ENCODE data around the gene MZT2B.
"Not testable (repeated sequence)": the region's sequence is repeated elsewhere in the genome, so short reads cannot be mapped to it uniquely, and the experiment has no call there.

The MZT2B gene

GRCh38 chr2:130186391-130186790 lies 4.3 kb downstream of the MZT2B start:
- DNase-seq (ENCODE audit: extremely low read depth, low read depth): no peak
- TF ChIP-seq CTCF (IDR thresholded peaks at IDR 0.05; ENCODE audit: low read depth, low read length): no peak

- TF ChIP-seq CTCF (IDR thresholded peaks at IDR 0.05; ENCODE audit: low read depth, low read length): no peak
- DNase-seq (ENCODE audit: extremely low read depth, low read depth): no peak
These were observed 5.2 kb downstream of the MZT2B start for GRCh38 chr2:130187268-130187667.

GRCh38 chr2:130187859-130188792 lies 6.1 kb downstream of the MZT2B start:
- not testable (repeated sequence) for DNase-seq (ENCODE audit: extremely low read depth, low read depth)

GRCh38 chr2:130188958-130189357 lies 6.9 kb downstream of the MZT2B start:
- not testable (repeated sequence) for DNase-seq (ENCODE audit: extremely low read depth, low read depth)

- DNase-seq (ENCODE audit: extremely low read depth, low read depth): no peak
- TF ChIP-seq CTCF (IDR thresholded peaks at IDR 0.05; ENCODE audit: low read depth, low read length): no peak
These were observed 8.2 kb downstream of the MZT2B start for GRCh38 chr2:130190237-130190636.

GRCh38 chr2:130191319-130191718 lies 9.3 kb downstream of the MZT2B start:
- not testable (repeated sequence) for DNase-seq (ENCODE audit: extremely low read depth, low read depth)

- DNase-seq (ENCODE audit: extremely low read depth, low read depth): not testable (repeated sequence)
These were observed 10.4 kb downstream of the MZT2B start for GRCh38 chr2:130192451-130192850.

GRCh38 chr2:130193824-130194223 lies 11.8 kb downstream of the MZT2B start:
- DNase-seq (ENCODE audit: extremely low read depth, low read depth): not testable (repeated sequence)

- not testable (repeated sequence) for DNase-seq (ENCODE audit: extremely low read depth, low read depth)
These were observed 13.1 kb downstream of the MZT2B start for GRCh38 chr2:130195089-130195635.

GRCh38 chr2:130196052-130196451 lies 14.0 kb downstream of the MZT2B start:
- not testable (repeated sequence) for DNase-seq (ENCODE audit: extremely low read depth, low read depth)

GRCh38 chr2:130198343-130198742 lies 16.3 kb downstream of the MZT2B start, which contains the start of gene TUBA3E:
Gene TUBA3E (minus strand): TSS chr2:130198439. CDS start chr2:130198360, 79 bp downstream.
- DNase-seq (ENCODE audit: extremely low read depth, low read depth): no peak
- no peak for TF ChIP-seq CTCF (IDR thresholded peaks at IDR 0.05; ENCODE audit: low read depth, low read length)

GRCh38 chr2:130202518-130202917 lies 20.5 kb downstream of the MZT2B start:
- DNase-seq (ENCODE audit: extremely low read depth, low read depth): not testable (repeated sequence)

- DNase-seq (ENCODE audit: extremely low read depth, low read depth): not testable (repeated sequence)
These were observed 21.1 kb downstream of the MZT2B start for GRCh38 chr2:130203150-130203549.

GRCh38 chr2:130207051-130207450 lies 25.0 kb downstream of the MZT2B start:
- not testable (repeated sequence) for DNase-seq (ENCODE audit: extremely low read depth, low read depth)

GRCh38 chr2:130219147-130219546 lies 37.1 kb downstream of the MZT2B start:
- DNase-seq (ENCODE audit: extremely low read depth, low read depth): not testable (repeated sequence)

GRCh38 chr2:130220505-130220904 lies 38.4 kb downstream of the MZT2B start:
- not testable (repeated sequence) for DNase-seq (ENCODE audit: extremely low read depth, low read depth)

Measured in AG09319 (cell line).